ENCODE results near the gene MCOLN2.

The MCOLN2 gene

GRCh38 chr1:84888753-84889152 lies 108.2 kb downstream of the MCOLN2 start:
- TF ChIP-seq, protein P1, sequence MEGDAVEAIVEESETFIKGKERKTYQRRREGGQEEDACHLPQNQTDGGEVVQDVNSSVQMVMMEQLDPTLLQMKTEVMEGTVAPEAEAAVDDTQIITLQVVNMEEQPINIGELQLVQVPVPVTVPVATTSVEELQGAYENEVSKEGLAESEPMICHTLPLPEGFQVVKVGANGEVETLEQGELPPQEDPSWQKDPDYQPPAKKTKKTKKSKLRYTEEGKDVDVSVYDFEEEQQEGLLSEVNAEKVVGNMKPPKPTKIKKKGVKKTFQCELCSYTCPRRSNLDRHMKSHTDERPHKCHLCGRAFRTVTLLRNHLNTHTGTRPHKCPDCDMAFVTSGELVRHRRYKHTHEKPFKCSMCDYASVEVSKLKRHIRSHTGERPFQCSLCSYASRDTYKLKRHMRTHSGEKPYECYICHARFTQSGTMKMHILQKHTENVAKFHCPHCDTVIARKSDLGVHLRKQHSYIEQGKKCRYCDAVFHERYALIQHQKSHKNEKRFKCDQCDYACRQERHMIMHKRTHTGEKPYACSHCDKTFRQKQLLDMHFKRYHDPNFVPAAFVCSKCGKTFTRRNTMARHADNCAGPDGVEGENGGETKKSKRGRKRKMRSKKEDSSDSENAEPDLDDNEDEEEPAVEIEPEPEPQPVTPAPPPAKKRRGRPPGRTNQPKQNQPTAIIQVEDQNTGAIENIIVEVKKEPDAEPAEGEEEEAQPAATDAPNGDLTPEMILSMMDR (conservative IDR thresholded peaks at IDR 0.05) = no peak
- no peak overlapping the region for H3K27ac ChIP-seq

GRCh38 chr1:84887261-84887934 lies 109.5 kb downstream of the MCOLN2 start:
- TF ChIP-seq, protein P1 (conservative IDR thresholded peaks at IDR 0.05) = no peak

DNA sequence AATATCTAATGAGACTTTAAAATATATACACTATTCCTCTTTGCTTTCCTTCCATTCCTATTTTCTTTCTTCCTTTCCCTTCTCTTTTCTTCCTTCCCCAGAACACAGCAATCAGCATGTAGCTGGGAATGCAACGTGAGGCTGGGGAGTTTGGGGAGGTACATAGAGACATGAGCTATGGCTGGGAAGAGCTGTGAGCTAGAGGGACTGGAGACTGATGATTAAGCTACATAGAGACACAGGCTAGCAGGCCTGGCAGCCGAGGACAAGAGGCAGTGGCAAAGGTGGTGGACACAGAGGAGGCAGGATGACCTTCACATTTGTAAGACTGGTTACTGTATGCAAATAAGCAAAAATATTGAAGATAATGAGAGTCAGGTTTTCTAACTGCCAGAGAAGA lies 111.4 kb downstream of the MCOLN2 start:
- no peak overlapping the region for H3K27ac ChIP-seq
- TF ChIP-seq, protein P1 (conservative IDR thresholded peaks at IDR 0.05) = no peak

More at GRCh38 chr1:84887261-84887934, 109.5 kb downstream of the MCOLN2 start:
- no peak overlapping the region for H3K27ac ChIP-seq

GRCh38 chr1:84884671-84885389 lies 112.1 kb downstream of the MCOLN2 start:
- TF ChIP-seq, protein P1 (conservative IDR thresholded peaks at IDR 0.05) = no peak; the same call in 1 of the 2 replicates
- no peak overlapping the region for H3K27ac ChIP-seq

DNA sequence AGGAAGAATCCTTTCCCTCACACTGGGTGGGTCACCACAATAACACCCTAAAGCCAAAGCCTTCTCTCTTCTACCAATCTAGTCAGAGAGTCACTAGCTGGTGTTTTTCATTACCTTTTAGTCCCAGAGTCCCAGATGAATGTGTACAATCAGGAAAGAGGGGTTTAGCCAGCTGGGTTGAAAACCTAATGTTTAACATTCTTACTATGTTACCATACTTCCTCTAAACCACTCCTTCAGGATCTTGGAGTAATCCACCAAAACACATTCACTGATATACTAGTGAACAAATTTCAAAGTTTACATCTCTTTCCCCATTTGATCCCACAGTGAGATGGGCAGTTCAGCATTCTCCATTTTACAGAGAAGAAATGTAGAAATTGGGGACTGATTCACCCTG lies 113.6 kb downstream of the MCOLN2 start:
- H3K27ac ChIP-seq = no peak overlapping the region
- TF ChIP-seq, protein P1 (conservative IDR thresholded peaks at IDR 0.05) = no peak

DNA sequence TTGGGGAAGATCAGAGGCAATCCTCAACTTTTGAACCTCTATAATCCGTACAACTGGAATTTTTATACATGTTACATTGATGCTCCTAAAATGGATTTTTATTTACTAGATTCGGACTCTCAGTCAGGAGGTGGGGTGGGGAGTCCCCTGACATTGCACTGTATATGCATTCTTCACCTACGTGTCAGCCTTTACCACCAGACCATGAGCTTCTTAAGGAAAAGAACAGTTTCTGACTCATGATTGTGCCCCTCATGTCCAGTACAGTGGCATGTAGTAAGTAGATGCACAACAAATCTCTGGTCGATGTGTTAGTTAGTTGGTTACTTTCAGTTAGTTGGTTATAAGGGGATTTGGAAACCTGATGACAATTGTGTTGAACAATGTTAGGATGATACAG lies 119.3 kb downstream of the MCOLN2 start:
- TF ChIP-seq, protein P1 (conservative IDR thresholded peaks at IDR 0.05) = no peak
- no peak overlapping the region for H3K27ac ChIP-seq

DNA sequence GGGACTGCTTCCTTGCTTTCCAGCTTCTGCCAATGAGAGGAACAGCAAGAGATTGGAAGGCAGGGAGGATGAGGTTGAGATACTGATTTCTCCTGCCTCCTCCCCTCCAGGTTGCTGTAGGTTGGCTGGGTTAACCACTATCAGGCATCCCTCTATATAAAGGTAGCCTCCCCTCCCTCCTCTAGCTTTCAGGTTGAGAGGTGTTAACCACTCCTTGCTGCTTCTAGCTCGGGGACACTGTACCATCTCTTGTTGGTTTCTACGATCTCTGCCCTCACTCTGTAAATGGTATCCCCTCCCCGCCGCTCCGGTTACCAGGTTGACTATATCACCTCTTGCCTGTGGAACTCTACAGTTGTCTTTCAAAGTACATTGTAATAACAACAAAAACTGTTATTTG lies 120.6 kb downstream of the MCOLN2 start:
- TF ChIP-seq, protein P1 (conservative IDR thresholded peaks at IDR 0.05) = no peak
- H3K27ac ChIP-seq = no peak overlapping the region
